NCI-H510A treated with DMSO at 0.1 percent for 48 hours (cell line): ENCODE data around the gene BCAR3.

ENCODE experiments used
- DNase-seq: peaks from one replicate; lab custom pipeline; 2025; lab: John Stamatoyannopoulos, UW

Gene BCAR3

GRCh38 chr1:93616221-93616995, 65.2 kb downstream of the BCAR3 start:
- peak; percentile 58 for DNase-seq

- no peak for DNase-seq
These were observed 66.0 kb downstream of the BCAR3 start for GRCh38 chr1:93615582-93616150.

- no peak for DNase-seq
These were observed 66.6 kb downstream of the BCAR3 start for GRCh38 chr1:93614986-93615581.

- peak; percentile 57 for DNase-seq
These were observed 67.1 kb downstream of the BCAR3 start for GRCh38 chr1:93614541-93614940.

GRCh38 chr1:93613898-93614297, 67.7 kb downstream of the BCAR3 start:
- no peak for DNase-seq

- no peak for DNase-seq
These were observed 69.1 kb downstream of the BCAR3 start for GRCh38 chr1:93612510-93612909.

- no peak for DNase-seq
These were observed 70.0 kb downstream of the BCAR3 start for GRCh38 chr1:93611668-93612067.

GRCh38 chr1:93609536-93609935, 72.1 kb downstream of the BCAR3 start:
- DNase-seq, result no peak

- no peak for DNase-seq
These were observed 73.2 kb downstream of the BCAR3 start for GRCh38 chr1:93608187-93609109.

GRCh38 chr1:93607814-93608186, 73.8 kb downstream of the BCAR3 start:
- DNase-seq, result no peak

GRCh38 chr1:93605812-93606512, 75.7 kb downstream of the BCAR3 start:
- DNase-seq, result no peak

GRCh38 chr1:93605026-93605568, 76.5 kb downstream of the BCAR3 start:
- DNase-seq, result no peak

- DNase-seq, result peak; percentile 78
These were observed 77.2 kb downstream of the BCAR3 start for GRCh38 chr1:93604411-93604810.

GRCh38 chr1:93603601-93604000, 78.0 kb downstream of the BCAR3 start:
- DNase-seq, result no peak

- no peak for DNase-seq
These were observed 78.5 kb downstream of the BCAR3 start for GRCh38 chr1:93603106-93603505.

GRCh38 chr1:93602101-93602500, 79.5 kb downstream of the BCAR3 start:
- DNase-seq, result no peak

GRCh38 chr1:93601686-93602085, 80.0 kb downstream of the BCAR3 start:
- DNase-seq, result no peak

- DNase-seq, result no peak
These were observed 81.0 kb downstream of the BCAR3 start for GRCh38 chr1:93600663-93601062.

GRCh38 chr1:93599479-93599878, 82.2 kb downstream of the BCAR3 start:
- no peak for DNase-seq

- peak; percentile 42 for DNase-seq
These were observed 82.7 kb downstream of the BCAR3 start for GRCh38 chr1:93598861-93599439.

GRCh38 chr1:93598396-93598795, 83.2 kb downstream of the BCAR3 start:
- DNase-seq, result no peak
